GM12878 (cell line): ENCODE results near the gene MAN2B2. TPM values are rescaled to one million over a fixed set of nuclear protein-coding genes. Genes with fewer than 3 reads are reported as not detected.

Experiments used
- ATAC-seq: fragments of 200-7000 bp; cut with Tn5 transposase; 3 replicates; pipeline ENCODE4 v1.9.1; 2020; ENCODE audit warnings: mild to moderate bottlenecking, moderate library complexity
- BruUV-seq: library from RNA; stranded (reverse); fragments of 400-500 nt; replicated peaks from 2 replicates; lab custom pipeline; 2021; lab: Mats Ljungman, UMichigan
- CTCF ChIA-PET: fragments of 300-600 bp; sonication (Branson Sonifier 250); formaldehyde crosslinking; extraction: SDS; loops from one replicate; lab custom pipeline; 2021; ENCODE audit warnings: inconsistent platforms; lab: Yijun Ruan, JAX
- POLR2A ChIA-PET: fragments of 350-600 bp; formaldehyde crosslinking; extraction: SDS; loops from one replicate; lab custom pipeline; 2021; ENCODE audit warnings: inconsistent platforms; lab: Charles Lee
- RAD21 ChIA-PET: fragments of 300-600 bp; sonication (Branson Sonifier 250); formaldehyde crosslinking; loops from one replicate; lab custom pipeline; 2023; ENCODE audit warnings: antibody characterized with exemption; ENCODE audit not compliant: unreplicated experiment; lab: Charles Lee
- SMC1A ChIA-PET: fragments of 300-600 bp; sonication (Branson Sonifier 250); formaldehyde crosslinking; loops from one replicate; lab custom pipeline; 2023; ENCODE audit not compliant: unreplicated experiment, uncharacterized antibody; lab: Charles Lee
- DNase-seq: peaks from one replicate; pipeline ENCODE4 v3.0.0-alpha.2; 2011; ENCODE audit warnings: low read depth, low spot score
- FAIRE-seq: peaks from 3 replicates; lab custom pipeline; 2011; peaks lifted over from hg19 to GRCh38; lab: Jason Lieb, UNC
- H2AFZ ChIP-seq: 2 replicates; pipeline ENCODE4 v1.6.0; 2011; ENCODE audit warnings: low read depth, low read length, control low read depth; ENCODE audit not compliant: control insufficient read depth
- H3K27ac ChIP-seq: 2 replicates; pipeline ENCODE4 v1.5.1; 2011; ENCODE audit warnings: control low read depth; ENCODE audit not compliant: control insufficient read depth, insufficient read depth
- H3K27me3 ChIP-seq, 2 experiments: replicated peaks in 1 of 2; 2 replicates each; pipeline versions ENCODE4 v1.6.0 to v1.6.1; 2011; ENCODE audit warnings: low read length in 1 of 2; ENCODE audit not compliant: control insufficient read depth in 2 of 2, insufficient read depth in 2 of 2
- H3K36me3 ChIP-seq, 2 experiments: 2 replicates each; pipeline ENCODE4 v1.5.1; 2011; ENCODE audit warnings: low read length in 1 of 2; ENCODE audit not compliant: control insufficient read depth in 2 of 2, insufficient read depth in 2 of 2
- H3K4me1 ChIP-seq: 2 replicates; pipeline ENCODE4 v1.6.1; 2011; ENCODE audit warnings: mild to moderate bottlenecking, low read length, moderate library complexity, mixed read lengths; ENCODE audit not compliant: control insufficient read depth, insufficient read depth
- H3K4me2 ChIP-seq: 2 replicates; pipeline ENCODE4 v1.6.0; 2011; ENCODE audit warnings: control low read depth; ENCODE audit not compliant: control insufficient read depth, insufficient read depth
- H3K4me3 ChIP-seq: fragments of 200-600 bp; sonication (generic); 2 replicates; pipeline ENCODE4 v1.5.1; 2016
- H3K79me2 ChIP-seq: 2 replicates; pipeline ENCODE4 v1.6.0; 2011; ENCODE audit warnings: low read length; ENCODE audit not compliant: control insufficient read depth, insufficient read depth
- H3K9ac ChIP-seq: 2 replicates; pipeline ENCODE4 v1.8.0; 2011; ENCODE audit warnings: low read length, control low read depth, mixed read lengths; ENCODE audit not compliant: control insufficient read depth, insufficient read depth
- H3K9me3 ChIP-seq: replicated peaks from 3 replicates; pipeline ENCODE4 v1.5.1; 2011; ENCODE audit warnings: mild to moderate bottlenecking, low read length; ENCODE audit not compliant: control insufficient read depth, insufficient read depth
- H4K20me1 ChIP-seq: 2 replicates; pipeline ENCODE4 v1.6.0; 2011; ENCODE audit not compliant: control insufficient read depth, insufficient read depth
- BCLAF1 ChIP-seq: fragments of 450-650 bp; IDR thresholded peaks from 2 replicates; pipeline ENCODE4 v1.6.1; 2017; ENCODE audit warnings: antibody characterized with exemption, mild to moderate bottlenecking, moderate library complexity
- HCFC1 ChIP-seq: fragments of 150-350 bp; IDR thresholded peaks from 2 replicates; pipeline ENCODE4 v1.6.1; 2014; ENCODE audit warnings: low read length
- IRF3 ChIP-seq: fragments of 450-650 bp; IDR thresholded peaks from 2 replicates; pipeline ENCODE4 v1.6.1; 2014; ENCODE audit warnings: mild to moderate bottlenecking
- TCF3 ChIP-seq: IDR thresholded peaks from 2 replicates; pipeline ENCODE4 v1.6.1; 2012; ENCODE audit warnings: low read depth, mild to moderate bottlenecking, low read length, borderline replicate concordance; ENCODE audit not compliant: insufficient read depth
- YY1 ChIP-seq: IDR thresholded peaks from 2 replicates; pipeline ENCODE4 v1.6.1; 2011; ENCODE audit warnings: low read depth, mild to moderate bottlenecking, low read length
- ZBTB4 ChIP-seq: fragments of 450-650 bp; formaldehyde crosslinking; IDR thresholded peaks from 2 replicates; pipeline ENCODE4 v1.4.0; 2022; ENCODE audit warnings: mild to moderate bottlenecking, moderate library complexity
- whole genome bisulfite sequencing: methylation state at CpG from one replicate; pipeline ENCODE4 v1.1.6; 2016; ENCODE audit warnings: low lambda C conversion rate; ENCODE audit not compliant: insufficient replicate concordance, insufficient coverage; ENCODE audit errors: missing lambda C conversion rate; 5-methylcytosine and 5-hydroxymethylcytosine counted together
- in situ Hi-C: fragments of 300-500 bp; cut with MboI; formaldehyde crosslinking; loops from 9 replicates; pipeline ENCODE4 v1.14.3; 2018; ENCODE audit warnings: mixed read lengths
- intact Hi-C: fragments of 100-400 bp; cut with micrococcal nuclease; formaldehyde crosslinking; loops from one replicate; pipeline ENCODE4 v1.14.2; 2022; ENCODE audit not compliant: unreplicated experiment
- polyA plus RNA-seq, 11 experiments: library from polyadenylated mRNA; depleted of rRNA in 4 of 11; unstranded in 6 of 11; stranded (reverse) in 5 of 11; fragments of >200 nt; fragmentation: Nextera tagmentation in 4 of 11; fragmentation: Illumina TruSeq in 1 of 11; extraction: Ambion mirVana in 4 of 11; extraction: Trizol in 1 of 11; gene quantifications; 1 replicate in 1 of 11; 2 replicates in 10 of 11; pipeline versions ENCODE4 v1.2.1 to v1.2.3, GENCODE V29; 2011 to 2016; ENCODE audit warnings: inconsistent platforms in 2 of 11, missing spikeins in 2 of 11, low read depth in 1 of 11
- total RNA-seq, 4 experiments: library from RNA; depleted of rRNA in 3 of 4; stranded (reverse); fragments of >200 nt in 3 of 4; fragmentation: Illumina TruSeq in 1 of 4; extraction: Trizol in 1 of 4; gene quantifications; 2 replicates each; pipeline versions ENCODE4 v1.2.1 to v1.2.3, GENCODE V29; 2013 to 2021
- TF ChIP-seq, protein P1 (sequence below): fragments of 450-650 bp; IDR thresholded peaks from 2 replicates; pipeline ENCODE4 v1.6.1; 2017; ENCODE audit warnings: mild to moderate bottlenecking, moderate library complexity

The MAN2B2 gene
- total and polyA plus RNA-seq, 10 of the 15 experiments (the other 5 are each of a cell fraction or from before 2014, with no cell fraction given) = 0.47 to 14.5 (median 7.0) TPM

GRCh38 chr4:6568689-6569332 is 6.2 kb upstream of the MAN2B2 start (continued):
- TF ChIP-seq BCLAF1 (no peak), ZBTB4 (CRISPR knock-in tag) (no peak), HCFC1 (no peak), TCF3 (no peak), YY1 (no peak)
- TF ChIP-seq, all 136 proteins: peak for 0

GRCh38 chr4:6571608-6572007 is 3.4 kb upstream of the MAN2B2 start:
- SMC1A ChIA-PET = no interaction called here
- Histone ChIP-seq H3K4me3 (no peak overlapping the region), H3K36me3 (no peaks in the 10 kb centered on the region), H4K20me1 (no peaks in the 10 kb centered on the region), H3K4me1 (peaks cover 12% of the 10 kb centered on the region), H3K27me3 (no peaks in the 10 kb centered on the region; a peak in 2 of 4 replicates), H3K9ac (no peak overlapping the region), H3K27ac (no peak overlapping the region), H3K79me2 (peaks cover 8% of the 10 kb centered on the region), H3K4me2 (no peak overlapping the region), H3K9me3 (no peaks in the 10 kb centered on the region), H2AFZ (no peak overlapping the region)
- DNase-seq (no peak), FAIRE-seq (no peak), ATAC-seq (no peak)
- 31% methylated on average over 3 of the region's 3 CpGs for WGBS
- CTCF ChIA-PET = no interaction called here
- intact Hi-C loops (no loop called here), in situ Hi-C loops (no loop called here)
- POLR2A ChIA-PET = no interaction called here
- no TSS peak for BruUV-seq
- RAD21 ChIA-PET = no interaction called here
- TF ChIP-seq, protein P1, sequence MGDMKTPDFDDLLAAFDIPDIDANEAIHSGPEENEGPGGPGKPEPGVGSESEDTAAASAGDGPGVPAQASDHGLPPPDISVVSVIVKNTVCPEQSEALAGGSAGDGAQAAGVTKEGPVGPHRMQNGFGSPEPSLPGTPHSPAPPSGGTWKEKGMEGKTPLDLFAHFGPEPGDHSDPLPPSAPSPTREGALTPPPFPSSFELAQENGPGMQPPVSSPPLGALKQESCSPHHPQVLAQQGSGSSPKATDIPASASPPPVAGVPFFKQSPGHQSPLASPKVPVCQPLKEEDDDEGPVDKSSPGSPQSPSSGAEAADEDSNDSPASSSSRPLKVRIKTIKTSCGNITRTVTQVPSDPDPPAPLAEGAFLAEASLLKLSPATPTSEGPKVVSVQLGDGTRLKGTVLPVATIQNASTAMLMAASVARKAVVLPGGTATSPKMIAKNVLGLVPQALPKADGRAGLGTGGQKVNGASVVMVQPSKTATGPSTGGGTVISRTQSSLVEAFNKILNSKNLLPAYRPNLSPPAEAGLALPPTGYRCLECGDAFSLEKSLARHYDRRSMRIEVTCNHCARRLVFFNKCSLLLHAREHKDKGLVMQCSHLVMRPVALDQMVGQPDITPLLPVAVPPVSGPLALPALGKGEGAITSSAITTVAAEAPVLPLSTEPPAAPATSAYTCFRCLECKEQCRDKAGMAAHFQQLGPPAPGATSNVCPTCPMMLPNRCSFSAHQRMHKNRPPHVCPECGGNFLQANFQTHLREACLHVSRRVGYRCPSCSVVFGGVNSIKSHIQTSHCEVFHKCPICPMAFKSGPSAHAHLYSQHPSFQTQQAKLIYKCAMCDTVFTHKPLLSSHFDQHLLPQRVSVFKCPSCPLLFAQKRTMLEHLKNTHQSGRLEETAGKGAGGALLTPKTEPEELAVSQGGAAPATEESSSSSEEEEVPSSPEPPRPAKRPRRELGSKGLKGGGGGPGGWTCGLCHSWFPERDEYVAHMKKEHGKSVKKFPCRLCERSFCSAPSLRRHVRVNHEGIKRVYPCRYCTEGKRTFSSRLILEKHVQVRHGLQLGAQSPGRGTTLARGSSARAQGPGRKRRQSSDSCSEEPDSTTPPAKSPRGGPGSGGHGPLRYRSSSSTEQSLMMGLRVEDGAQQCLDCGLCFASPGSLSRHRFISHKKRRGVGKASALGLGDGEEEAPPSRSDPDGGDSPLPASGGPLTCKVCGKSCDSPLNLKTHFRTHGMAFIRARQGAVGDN = no peak
- no peak for TF ChIP-seq IRF3
- no peak for TF ChIP-seq HCFC1
